GM19193 (cell line): ENCODE data around the gene POR.

ENCODE experiments used
- POLR2A ChIP-seq: IDR thresholded peaks from 4 replicates; pipeline ENCODE4 v1.6.1; 2011; ENCODE audit not compliant: insufficient read depth, insufficient read length; ENCODE audit errors: extremely low read depth

POR gene

DNA sequence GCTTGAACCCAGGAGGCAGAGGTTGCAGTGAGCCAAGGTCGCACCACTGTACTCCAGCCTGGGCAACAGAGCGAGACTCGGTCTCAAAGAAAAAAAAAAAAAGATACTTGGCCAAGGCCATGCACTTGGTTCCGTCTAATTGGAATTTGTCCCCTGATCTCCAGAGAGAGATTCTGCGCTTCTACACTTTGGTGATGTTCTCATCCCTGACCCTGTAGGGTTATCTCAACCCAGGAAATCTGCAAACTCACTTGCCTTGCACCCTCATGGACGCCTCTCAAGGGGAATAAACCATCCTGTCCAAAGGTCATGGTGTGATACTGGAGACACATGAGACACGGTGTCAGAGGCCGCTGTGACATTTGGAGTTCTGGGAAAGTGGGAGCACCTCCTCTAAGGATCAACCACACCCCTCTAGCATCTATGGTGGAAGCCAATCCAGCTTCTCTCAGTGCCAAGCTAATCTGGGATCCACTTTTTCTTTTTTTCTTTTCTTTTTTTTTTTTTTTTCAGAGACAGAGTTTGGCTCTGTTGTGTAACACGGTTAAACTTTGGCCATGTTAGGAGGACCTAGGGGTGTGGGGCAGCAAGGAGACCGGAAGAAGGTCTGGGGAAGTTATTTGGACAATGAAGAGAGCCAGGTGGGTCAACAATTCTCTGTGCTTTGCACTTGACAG lies 7.8 kb upstream of the POR start:
- TF ChIP-seq POLR2A = no peak

DNA sequence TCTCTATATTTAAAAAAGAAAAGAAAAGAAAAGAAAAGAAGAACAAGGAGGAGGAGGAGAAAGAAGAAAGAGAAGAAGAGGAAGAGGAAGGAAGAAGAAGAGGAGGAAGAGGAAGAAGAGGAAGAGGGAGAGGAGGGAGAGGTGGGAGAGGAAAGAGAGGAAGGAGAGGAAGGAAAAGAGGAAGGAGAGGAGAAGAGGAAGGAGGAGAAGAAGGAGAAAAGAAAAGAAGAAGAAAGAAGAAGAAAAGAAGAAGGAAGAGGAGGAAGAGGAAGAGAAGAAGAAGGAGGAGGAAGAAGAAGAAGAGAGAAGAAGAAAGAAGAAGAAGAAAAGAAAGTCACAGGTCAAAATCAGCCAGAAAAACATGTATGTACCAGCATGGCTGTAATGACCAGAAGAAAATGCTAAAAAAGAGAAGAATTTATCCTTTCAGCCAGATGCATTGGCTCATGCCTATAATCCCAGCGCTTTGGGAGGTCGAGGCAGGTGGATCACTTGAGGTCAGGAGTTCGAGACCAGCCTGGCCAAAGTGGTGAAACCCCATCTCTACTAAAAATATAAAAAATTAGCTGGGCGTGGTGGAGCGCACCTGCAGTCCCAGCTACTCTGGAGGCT lies 5.3 kb upstream of the POR start:
- TF ChIP-seq POLR2A = no peak

DNA sequence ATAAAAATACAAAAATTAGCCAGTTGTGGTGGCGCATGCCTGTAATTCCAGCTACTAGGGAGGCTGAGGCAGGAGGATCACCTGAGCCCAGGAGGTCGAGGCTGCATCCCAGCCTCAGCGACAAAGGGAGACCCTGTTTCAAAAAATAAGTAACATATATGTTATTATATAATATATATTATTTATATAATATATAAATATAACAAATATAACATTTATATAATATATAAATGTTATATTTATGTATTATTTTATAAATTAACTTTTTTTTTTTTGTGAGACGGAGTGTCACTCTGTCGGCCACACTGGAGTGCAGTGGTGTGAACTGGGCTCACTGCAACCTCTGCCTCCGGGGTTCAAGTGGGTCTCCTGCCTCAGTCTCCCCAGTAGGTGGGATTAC lies 1.5 kb upstream of the POR start:
- no peak for TF ChIP-seq POLR2A

DNA sequence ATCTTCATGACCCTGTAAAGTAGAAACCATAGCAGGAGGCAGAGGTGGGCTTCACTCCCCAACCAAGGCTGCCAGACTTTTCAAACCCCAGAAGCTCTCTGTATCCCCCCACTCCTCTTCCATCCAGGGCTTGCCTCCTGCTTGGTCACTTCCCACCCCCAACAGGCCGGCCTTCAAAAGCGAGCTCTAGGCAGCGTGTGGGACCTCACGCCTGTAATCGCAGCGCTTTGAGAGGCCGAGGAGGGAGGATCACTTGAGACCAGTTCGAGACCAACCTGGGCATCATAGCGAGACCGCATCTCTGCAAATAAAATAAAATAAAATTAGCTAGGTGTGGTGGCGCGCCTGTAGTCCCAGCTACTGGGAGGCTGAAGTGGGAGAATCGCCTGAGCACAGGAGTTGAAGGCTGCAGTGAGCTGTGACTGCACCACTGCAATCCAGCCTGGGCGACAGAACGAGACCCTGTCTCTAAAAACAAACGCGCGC lies 743 bp upstream of the POR start:
- TF ChIP-seq POLR2A = no peak

DNA sequence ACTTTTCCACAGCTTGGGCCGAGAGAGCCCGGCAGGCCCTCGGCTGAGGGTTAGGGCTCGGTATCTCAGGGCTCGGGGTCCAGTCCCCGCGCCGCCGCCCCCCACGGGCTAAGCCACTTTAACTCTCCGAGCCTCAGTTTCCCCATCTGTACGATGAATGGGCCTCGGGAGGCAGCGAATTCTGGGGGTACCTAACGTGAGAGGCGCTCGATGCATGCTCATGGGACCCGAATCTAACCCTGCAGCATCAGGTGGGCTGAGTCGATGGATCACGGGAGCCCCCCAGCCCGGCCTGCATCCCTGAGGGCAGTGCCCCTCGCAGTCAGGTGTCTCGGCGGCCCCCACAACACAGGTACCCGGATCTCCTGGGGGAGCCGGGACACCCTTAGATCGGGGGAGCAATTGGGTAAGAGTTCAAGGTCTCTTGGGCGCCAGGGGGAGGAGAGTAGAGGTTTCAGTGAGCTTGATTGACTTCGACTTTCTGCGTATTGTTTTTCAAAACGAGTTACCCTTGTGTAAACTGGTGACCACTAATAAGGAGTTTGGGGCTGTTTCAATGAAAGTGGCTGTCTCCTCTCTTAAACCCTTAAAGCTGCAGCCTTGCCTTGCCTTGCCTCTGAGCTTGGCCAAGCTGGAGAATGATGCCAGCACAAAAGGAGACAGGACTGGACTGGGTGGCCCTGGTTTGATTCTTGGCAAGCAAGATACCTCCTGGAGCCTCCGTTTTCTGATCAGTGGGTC lies 631 bp downstream of the POR start:
- no peak for TF ChIP-seq POLR2A

DNA sequence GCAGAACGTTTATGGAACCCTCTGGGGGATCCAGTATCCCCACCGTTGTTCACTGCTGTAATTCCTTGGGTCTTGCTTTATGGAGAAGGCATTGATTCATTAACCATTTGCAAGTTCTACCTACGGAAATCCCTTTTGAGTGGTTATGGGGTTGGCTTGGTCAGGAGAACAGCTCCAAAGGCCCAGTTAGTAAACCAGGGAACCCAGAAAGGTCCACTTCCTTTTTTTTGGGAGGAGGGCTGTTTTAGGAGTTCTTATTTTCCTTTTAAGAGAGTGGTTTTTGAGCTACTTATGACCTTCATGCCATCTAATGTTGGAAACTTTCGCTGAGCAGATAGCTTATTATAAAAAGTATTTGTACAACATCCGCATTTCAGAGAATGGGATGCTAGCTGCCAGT lies 1.3 kb downstream of the POR start:
- no peak for TF ChIP-seq POLR2A

DNA sequence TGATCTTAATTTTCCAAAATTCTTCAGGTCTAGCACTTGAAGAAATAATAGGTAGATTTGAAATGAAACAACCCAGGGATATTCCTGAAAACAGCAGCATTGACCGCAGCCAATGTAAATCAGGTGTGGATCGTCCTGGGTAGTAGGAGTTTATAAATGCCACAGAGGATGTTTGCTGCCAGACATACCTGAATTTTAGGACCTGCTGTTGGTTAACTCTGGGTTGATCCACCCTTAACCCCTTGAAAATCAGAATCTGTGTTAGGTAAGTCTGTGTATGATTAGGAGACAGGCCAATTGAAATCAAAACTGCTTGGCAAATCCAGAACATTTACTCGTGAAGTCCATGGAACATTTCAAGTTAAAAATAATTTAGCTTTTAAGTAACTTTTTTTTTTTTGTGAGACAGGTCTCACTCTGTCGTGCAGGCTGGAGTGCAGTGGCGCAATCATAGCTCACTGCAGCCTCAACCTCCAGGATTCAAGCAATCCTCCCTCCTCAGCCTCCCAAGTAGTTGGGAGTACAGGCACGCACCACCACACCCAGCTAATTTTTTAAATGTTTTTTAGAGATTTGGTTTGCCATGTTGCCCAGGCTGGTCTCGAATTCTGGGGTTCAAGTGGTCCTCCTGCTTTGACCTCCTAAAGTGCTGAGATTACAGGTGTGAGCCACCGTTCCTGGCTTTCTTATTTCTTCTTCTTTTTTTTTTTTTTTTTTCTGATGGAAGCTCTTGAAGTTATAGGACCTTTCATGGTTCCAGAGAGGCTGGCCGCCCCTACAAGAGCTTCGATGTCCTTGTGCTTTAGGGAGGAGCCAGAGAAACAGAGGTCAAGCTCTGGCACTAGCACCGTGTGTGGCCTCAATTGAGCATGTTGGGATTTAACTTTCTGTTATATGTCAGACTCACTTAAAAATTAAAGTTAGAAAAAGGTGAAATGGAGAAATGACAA lies 2.0 kb downstream of the POR start:
- no peak for TF ChIP-seq POLR2A

DNA sequence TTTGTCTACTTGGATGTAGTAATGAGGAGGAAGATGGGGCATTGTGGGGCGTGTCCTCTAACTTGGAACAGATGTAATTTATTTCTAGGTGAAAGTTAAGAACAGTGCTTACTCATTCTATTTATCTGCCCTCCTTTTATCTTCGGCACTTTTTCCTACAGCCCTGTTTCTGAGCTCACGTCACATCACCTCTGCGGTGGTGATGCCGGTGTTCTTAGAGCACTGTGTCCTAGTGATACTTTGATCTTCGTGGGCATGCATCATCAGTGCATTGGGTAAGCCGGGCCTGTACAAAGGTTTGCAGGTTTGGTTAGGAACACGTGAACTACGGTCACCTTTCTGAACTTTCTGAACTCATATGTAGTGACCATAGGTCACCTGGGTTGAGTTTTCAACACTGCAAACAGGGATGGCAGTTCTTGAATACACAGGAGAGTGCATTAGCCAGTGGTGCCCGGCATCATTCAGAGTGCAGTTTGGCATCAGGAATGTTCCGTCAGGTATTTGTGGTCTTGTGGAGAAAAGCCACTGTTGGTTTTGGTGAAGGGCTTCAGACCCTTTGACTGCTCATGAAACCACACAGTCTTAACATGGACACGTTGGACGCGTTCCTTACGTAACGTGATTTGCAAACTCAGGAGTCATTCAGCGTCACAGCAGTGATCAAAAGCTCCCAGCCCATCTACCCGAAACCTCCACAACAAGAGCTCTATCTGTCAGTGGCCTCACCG lies 5.6 kb downstream of the POR start:
- TF ChIP-seq POLR2A = no peak

DNA sequence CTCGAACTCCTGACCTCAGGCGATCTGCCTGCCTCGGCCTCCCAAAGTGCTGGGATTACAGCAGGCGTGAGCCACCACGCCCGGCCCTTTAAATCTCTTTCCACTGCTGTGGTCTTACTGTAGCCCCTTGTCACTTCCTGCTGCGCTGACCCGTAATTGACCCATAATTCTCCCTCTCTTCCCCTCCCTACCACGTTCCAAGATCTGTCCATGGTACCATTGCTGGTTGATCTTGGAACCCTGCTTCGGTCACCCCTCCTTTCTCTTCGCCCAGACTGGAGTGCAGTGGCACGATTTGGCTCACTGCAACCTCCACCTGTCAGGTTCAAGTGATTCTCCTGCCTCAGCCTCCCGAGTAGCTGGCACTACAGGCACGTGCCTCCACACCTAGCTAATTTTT lies 6.5 kb downstream of the POR start:
- TF ChIP-seq POLR2A = no peak

DNA sequence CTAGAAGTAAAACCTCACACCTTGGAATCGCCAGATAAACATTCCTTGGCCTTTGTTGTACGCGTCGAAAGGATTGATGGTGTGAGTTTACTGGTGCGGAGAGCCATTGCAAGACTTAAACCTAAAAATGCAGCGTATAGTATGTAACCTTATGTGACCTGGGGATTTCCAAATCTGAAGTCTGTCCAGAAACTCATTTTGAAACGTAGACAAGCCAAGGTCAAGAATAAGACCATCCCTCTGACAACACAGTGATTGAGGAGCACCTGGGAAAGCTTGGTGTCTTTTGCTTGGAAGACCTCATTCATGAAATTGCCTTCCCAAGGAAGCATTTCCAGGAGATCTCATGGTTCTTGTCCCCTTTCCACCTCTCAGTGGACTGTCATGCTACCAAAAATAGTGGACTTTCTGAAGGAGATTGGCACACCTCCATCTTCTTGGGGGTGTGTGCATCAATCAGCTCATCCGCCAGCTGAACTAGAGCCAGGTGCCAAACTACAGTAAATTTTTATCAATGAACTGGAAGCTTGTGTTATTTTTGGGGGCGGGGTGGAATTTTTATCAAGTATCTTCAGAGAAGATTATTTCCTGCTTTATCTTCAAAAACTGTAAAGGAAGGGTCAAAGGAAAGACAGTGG lies 8.1 kb downstream of the POR start:
- TF ChIP-seq POLR2A = no peak

DNA sequence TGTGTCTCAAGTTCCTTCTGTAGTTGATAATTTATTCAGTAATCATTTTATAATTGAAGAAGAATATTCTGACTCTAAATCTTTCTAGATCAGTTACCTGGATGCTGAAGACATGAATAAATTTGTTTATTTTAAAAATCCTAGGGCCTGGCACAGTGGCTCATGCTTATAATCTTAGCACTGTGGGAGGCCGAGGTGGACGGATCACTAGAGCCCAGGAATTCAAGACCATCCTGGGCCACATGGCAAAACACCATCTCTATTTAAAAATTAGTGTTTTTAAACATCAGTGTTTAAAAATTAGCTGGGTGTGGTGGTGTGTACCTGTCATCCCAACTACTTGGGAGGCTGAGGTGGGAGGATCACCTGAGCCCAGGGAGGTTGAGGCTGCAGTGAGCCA lies 9.3 kb downstream of the POR start:
- no peak for TF ChIP-seq POLR2A

DNA sequence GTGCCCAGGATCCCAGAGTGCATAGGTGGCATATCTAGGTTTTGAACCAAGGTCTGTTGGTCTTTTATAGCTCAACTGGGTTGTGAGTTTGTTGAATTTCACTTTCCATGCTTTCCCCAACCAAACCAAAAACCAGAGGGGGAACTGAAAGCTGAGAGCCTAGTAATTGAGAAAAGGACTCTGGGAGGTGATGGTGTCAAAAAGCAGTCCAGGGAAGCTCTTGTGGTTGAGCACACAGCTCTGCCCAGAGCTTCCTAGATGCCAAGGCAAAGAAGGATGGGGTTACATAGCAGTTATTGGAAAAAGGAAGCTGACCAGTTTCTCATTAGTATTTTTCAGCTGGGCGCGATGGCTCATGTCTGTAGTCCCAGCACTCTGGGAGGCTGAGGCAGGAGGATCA lies 9.9 kb downstream of the POR start:
- TF ChIP-seq POLR2A = no peak

DNA sequence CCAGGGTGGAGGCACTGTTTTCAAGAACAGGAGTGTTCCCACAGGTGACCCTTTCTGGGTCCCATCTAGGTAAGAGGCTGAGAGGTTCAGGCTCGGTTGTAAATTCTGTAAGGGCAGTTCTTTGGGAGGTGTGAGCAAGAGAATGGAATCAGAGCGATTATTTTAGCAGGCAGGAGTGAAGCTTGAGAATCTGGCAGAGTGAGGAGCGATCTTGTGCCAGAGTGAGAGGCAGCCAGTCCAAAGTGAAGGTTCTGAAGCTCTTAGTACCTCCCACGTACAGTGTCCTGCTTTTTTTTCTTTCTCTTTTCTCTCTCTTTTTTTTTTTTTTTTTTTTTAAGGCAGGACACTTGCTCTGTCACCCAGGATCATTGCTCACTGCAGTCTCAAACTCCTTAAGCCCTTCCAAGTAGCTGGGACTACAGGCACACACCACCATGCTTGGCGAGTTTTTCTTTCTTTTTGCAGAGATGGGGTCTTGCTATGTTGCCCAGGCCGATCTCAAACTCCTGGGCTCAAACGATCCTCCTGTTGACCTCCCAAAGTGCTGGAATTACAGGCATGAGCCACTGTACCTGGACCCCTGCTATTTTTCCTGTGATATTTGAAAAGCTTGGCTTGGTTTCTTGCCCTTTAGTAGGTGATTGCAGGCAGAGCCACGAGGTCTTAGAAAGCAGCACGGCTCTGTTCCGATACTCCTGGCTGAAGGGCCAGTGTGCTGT lies 10.9 kb downstream of the POR start:
- no peak for TF ChIP-seq POLR2A
